GM12892 (cell line): ENCODE measurements around the gene SPTBN1.

Experiments
- POLR2AphosphoS5 ChIP-seq: IDR thresholded peaks from 2 replicates; pipeline ENCODE4 v1.6.1; 2011; ENCODE audit warnings: low read depth, low read length, control low read depth
- TAF1 ChIP-seq: IDR thresholded peaks from 2 replicates; pipeline ENCODE4 v1.6.1; 2011; ENCODE audit warnings: low read depth, mild to moderate bottlenecking, control low read depth, low read length, borderline replicate concordance

DNA sequence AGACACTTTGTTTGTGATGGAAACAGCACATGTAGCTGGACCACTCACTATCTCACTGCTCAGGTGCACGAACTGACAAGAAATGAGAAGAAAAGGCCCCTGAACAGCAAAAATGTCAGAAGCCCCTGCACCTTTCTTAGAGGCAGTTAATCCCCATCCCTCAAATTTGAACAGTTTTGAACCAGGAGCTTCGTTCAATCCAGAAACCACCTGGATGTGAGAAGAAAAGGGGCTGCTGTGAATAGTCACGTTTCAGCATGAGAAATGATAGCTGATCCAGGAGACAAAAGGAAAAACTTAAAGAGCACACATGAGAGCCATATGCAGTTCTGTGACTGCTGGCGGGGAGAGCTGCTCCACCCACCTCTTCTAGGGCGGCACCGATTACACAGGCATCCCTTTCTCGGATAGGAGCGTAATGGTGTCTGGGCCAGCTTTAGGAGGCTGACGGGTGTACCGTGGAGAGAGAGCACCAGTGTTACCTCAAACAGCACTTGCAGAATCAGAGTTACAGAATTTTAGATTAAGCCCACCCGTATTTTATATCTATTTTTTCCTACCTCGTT lies 150.3 kb downstream of the SPTBN1 start:
- TF ChIP-seq TAF1 (no peak), POLR2AphosphoS5 (no peak)
